ENCODE data around the gene SMO.

SMO gene

GRCh38 chr7:129188372-129188891, at the start of gene SMO:
SMO (plus strand) TSS chr7:129188633; CDS start chr7:129189152, 519 bp downstream.
- peak within 1 kb of the TSS; percentile 67 for H3K4me3 ChIP-seq (ENCODE audit: low read depth, low read length)
- no peak for TF ChIP-seq CTCF (IDR thresholded peaks at IDR 0.05; ENCODE audit: low read depth, low read length, missing control alignments)
- no peak within 1 kb of the TSS for H3K27ac ChIP-seq
- H3K36me3 ChIP-seq (replicated peaks): no peaks in the 10 kb centered on the region
- no peaks in the 10 kb centered on the region for H3K27me3 ChIP-seq (replicated peaks)
- DNase-seq: no peak
- in situ Hi-C loops (cut with HindIII; ENCODE audit: low pct_ligation_motif_present, low sequenced_read_pairs): no loop called here

- DNase-seq: no peak
- Histone ChIP-seq H3K4me3 (ENCODE audit: low read depth, low read length) (no peak overlapping the region), H3K36me3 (replicated peaks) (no peaks in the 10 kb centered on the region), H3K27me3 (replicated peaks) (peaks cover 9% of the 10 kb centered on the region), H3K27ac (no peak overlapping the region)
- no peak for TF ChIP-seq CTCF (IDR thresholded peaks at IDR 0.05; ENCODE audit: low read depth, low read length, missing control alignments)
- in situ Hi-C loops (cut with HindIII; ENCODE audit: low pct_ligation_motif_present, low sequenced_read_pairs): no loop called here
Measured at GRCh38 chr7:129143724-129144094, 44.7 kb upstream of the SMO start.

GRCh38 chr7:129144095-129144833, 44.2 kb upstream of the SMO start, which contains the start of gene TSPAN33:
TSPAN33 (plus strand) TSS chr7:129144707; CDS start chr7:129144981, 274 bp downstream.
- Histone ChIP-seq H3K27me3 (replicated peaks) (peaks cover 9% of the 10 kb centered on the region), H3K4me3 (ENCODE audit: low read depth, low read length) (peak within 1 kb of the TSS; percentile 37), H3K36me3 (replicated peaks) (no peaks in the 10 kb centered on the region), H3K27ac (no peak within 1 kb of the TSS)
- TF ChIP-seq CTCF (IDR thresholded peaks at IDR 0.05; ENCODE audit: low read depth, low read length, missing control alignments): no peak
- DNase-seq: peak; percentile 48
- in situ Hi-C loops (cut with HindIII; ENCODE audit: low pct_ligation_motif_present, low sequenced_read_pairs): no loop called here

- no peak for DNase-seq
Measured at GRCh38 chr7:129144834-129145668, 43.4 kb upstream of the SMO start.

More at GRCh38 chr7:129144834-129145668, 43.4 kb upstream of the SMO start:
- Histone ChIP-seq H3K4me3 (ENCODE audit: low read depth, low read length) (peak overlapping the region; percentile 37), H3K27me3 (replicated peaks) (peaks cover 9% of the 10 kb centered on the region), H3K36me3 (replicated peaks) (no peaks in the 10 kb centered on the region), H3K27ac (no peak overlapping the region)
- in situ Hi-C loops (cut with HindIII; ENCODE audit: low pct_ligation_motif_present, low sequenced_read_pairs): no loop called here
- TF ChIP-seq CTCF (IDR thresholded peaks at IDR 0.05; ENCODE audit: low read depth, low read length, missing control alignments): peak; percentile 37

Measured in brain microvascular endothelial cell (primary cell).